ENCODE data around the gene ADD1.
A peak's percentile ranks its signal among the peaks of the same experiment; 100 is the strongest.

Gene ADD1

DNA sequence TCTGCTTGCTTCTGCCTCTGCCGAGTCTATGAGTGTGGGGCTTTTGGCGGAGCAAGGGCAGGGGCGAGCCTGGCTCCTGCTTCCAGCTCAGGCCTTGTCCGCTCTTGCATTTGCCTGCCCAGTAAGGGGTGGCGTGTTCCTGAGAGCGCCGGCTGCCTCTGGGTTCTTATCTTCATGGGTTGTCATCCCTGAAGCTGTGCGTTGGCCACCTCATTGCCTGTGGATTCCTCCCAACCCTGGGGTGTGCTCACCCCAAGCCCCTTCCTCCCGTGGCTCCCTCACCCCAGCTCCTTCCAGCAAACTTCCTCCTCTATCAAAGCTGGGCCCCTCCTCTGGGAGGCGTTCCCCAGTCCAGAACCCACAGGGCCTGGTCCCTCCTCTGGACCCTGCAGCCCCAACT is 33.3 kb upstream of the ADD1 start:
- no peak overlapping the region for H3K9ac ChIP-seq (ENCODE audit: low read length)

DNA sequence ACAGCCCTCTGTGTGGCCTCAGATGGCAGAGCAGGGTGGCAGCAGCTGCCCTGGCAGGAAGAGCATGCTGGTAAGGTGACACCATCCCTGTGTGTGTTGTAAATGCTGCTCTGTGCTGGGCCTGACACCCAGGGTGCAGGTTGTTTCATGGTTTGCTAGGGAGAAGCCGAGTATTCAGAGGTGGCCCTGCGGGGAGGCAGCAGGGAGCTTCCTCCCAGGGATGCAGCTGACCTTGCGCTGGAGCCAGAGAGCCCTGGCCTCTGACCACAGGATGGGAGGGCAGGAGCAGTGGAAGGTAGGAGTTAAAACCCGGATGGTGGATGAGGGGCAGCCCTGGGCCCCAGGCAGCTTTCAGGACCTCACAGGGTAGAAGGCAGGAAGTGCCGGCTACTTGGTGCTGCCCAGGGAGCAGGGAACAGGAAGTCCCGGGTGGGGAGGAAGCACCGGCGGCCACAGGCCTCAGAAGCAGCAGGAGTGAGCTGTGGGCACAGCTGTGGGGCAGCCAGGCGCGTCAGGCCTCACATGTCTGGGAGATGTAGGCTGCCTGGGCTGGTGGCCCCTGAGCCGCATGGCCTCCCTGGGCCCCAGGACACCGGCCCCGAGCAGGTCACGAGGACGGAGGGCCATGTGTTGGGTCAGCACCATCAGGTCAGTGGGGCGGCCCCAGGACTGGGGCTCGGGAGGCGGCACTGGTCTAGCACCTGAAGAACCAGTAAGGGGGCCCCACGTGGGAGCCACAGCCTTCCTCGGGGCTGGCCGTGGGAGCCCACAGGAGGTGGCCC is 31.6 kb upstream of the ADD1 start:
- peak overlapping the region; percentile 29 for H3K9ac ChIP-seq (ENCODE audit: low read length)
- H3K36me3 ChIP-seq (ENCODE audit: control insufficient read depth, insufficient read depth, low read length) = no peaks in the 10 kb centered on the region
- H3K27me3 ChIP-seq (ENCODE audit: control insufficient read depth, insufficient read depth, low read length) = no peaks in the 10 kb centered on the region
- H3K4me1 ChIP-seq (ENCODE audit: control insufficient read depth, insufficient read depth, low read length) = peaks cover 5% of the 10 kb centered on the region
- H3K4me3 ChIP-seq (ENCODE audit: low read length) = peak overlapping the region; percentile 45
- H3K27ac ChIP-seq (ENCODE audit: low read depth, low read length) = peak overlapping the region; percentile 47

More for the DNA sequence above, 33.3 kb upstream of the ADD1 start:
- no peak overlapping the region for H3K4me3 ChIP-seq (ENCODE audit: low read length)
- H3K4me1 ChIP-seq (ENCODE audit: control insufficient read depth, insufficient read depth, low read length) = peaks cover 9% of the 10 kb centered on the region
- no peaks in the 10 kb centered on the region for H3K36me3 ChIP-seq (ENCODE audit: control insufficient read depth, insufficient read depth, low read length)
- H3K27ac ChIP-seq (ENCODE audit: low read depth, low read length) = no peak overlapping the region
- H3K27me3 ChIP-seq (ENCODE audit: control insufficient read depth, insufficient read depth, low read length) = no peaks in the 10 kb centered on the region

DNA sequence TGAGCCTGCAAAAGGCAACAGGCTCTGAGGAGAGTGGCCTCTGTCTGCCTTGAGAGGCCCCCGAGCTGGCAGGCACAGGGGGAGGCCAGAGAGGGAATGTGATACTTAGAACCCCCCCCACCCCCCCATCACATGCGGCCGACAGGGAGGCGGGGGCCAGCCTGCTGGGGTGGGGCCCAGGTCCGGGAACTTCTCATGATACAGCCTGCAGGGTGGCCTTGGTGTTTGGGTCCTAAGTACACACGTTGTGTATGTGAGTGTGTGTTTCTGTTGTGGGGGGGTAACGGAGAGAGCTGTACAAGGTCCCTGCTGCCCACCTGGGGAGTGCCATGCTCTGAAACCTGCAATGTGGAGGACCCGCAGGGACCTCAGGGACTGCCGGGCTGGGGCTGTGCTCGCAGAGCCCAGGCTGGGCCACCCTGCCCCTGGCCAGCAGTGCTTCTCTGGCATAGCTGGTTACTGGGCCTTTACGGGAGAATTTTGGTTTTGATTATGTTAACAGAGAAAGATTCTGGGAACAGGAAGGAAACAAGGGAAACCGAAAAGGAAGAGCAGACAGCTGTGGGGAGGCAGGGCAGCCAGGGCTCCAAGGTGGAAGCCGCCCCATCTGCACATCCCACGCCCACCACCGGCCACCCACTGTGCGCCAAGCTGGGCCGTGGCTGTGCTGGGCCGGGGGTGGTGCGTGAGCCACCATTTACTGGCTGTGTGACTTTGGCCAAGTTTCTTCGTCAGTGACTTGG is 30.9 kb upstream of the ADD1 start:
- no peaks in the 10 kb centered on the region for H3K27me3 ChIP-seq (ENCODE audit: control insufficient read depth, insufficient read depth, low read length)
- no peaks in the 10 kb centered on the region for H3K36me3 ChIP-seq (ENCODE audit: control insufficient read depth, insufficient read depth, low read length)
- H3K4me1 ChIP-seq (ENCODE audit: control insufficient read depth, insufficient read depth, low read length) = no peaks in the 10 kb centered on the region
- H3K4me3 ChIP-seq (ENCODE audit: low read length) = peak overlapping the region; percentile 49
- peak overlapping the region; percentile 47 for H3K27ac ChIP-seq (ENCODE audit: low read depth, low read length)
- H3K9ac ChIP-seq (ENCODE audit: low read length) = peak overlapping the region; percentile 19

DNA sequence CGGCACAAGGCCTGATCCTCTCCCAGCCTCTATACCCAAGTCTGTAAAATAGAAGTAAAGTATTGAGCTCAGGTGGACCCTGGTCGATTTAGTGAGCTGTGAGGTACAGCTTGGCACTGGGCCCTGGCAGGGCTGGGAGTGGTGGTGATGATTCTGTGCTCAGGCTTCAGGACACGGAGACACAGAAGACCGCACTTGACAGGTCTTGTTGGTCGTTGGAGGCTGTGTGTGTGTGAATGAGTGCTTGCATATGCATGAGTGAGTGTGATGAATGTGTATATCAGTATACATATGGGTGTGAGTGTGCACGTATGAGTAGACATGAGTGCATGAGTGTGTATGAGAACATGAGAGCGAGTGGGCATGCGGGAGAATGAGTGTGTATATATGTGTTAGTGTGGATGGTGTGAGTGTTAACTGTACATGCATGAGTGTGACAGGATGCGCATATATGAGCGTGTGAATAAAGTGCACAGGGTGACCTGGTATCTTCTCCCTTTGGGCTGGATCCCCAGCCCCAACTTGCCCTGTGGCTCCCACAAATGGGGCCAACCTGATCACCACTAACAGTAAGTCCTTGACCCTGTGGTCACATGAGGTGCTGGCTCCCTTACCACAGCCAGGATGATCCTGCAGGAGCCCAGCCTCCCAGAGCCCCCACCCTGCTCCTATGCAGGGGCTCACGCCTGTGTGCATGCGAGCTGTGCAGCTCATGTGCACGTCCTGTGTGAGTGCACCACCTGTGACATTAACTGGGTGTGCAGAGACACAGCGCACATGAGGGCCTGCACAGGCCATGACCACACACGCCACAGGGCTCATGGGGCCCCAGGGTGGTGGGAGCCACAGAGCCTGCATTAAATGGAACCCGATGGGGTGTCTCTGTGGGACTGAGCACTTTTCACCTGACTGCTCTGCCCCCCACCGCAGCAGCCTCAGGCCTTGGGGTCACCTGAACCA is 29.9 kb upstream of the ADD1 start:
- H3K4me1 ChIP-seq (ENCODE audit: control insufficient read depth, insufficient read depth, low read length) = no peaks in the 10 kb centered on the region
- peak overlapping the region; percentile 49 for H3K4me3 ChIP-seq (ENCODE audit: low read length)
- no peak overlapping the region for H3K27ac ChIP-seq (ENCODE audit: low read depth, low read length)
- no peaks in the 10 kb centered on the region for H3K27me3 ChIP-seq (ENCODE audit: control insufficient read depth, insufficient read depth, low read length)
- no peak overlapping the region for H3K9ac ChIP-seq (ENCODE audit: low read length)
- no peaks in the 10 kb centered on the region for H3K36me3 ChIP-seq (ENCODE audit: control insufficient read depth, insufficient read depth, low read length)

- Histone ChIP-seq H3K27ac (ENCODE audit: low read depth, low read length) (no peak overlapping the region), H3K4me3 (ENCODE audit: low read length) (no peak overlapping the region), H3K27me3 (ENCODE audit: control insufficient read depth, insufficient read depth, low read length) (no peaks in the 10 kb centered on the region), H3K36me3 (ENCODE audit: control insufficient read depth, insufficient read depth, low read length) (no peaks in the 10 kb centered on the region), H3K4me1 (ENCODE audit: control insufficient read depth, insufficient read depth, low read length) (no peaks in the 10 kb centered on the region), H3K9ac (ENCODE audit: low read length) (no peak overlapping the region)
These were observed 28.9 kb upstream of the ADD1 start for GRCh38 chr4:2814627-2815270.

- Histone ChIP-seq H3K27me3 (ENCODE audit: control insufficient read depth, insufficient read depth, low read length) (no peaks in the 10 kb centered on the region), H3K4me1 (ENCODE audit: control insufficient read depth, insufficient read depth, low read length) (no peaks in the 10 kb centered on the region), H3K27ac (ENCODE audit: low read depth, low read length) (no peak overlapping the region), H3K4me3 (ENCODE audit: low read length) (no peak overlapping the region), H3K36me3 (ENCODE audit: control insufficient read depth, insufficient read depth, low read length) (no peaks in the 10 kb centered on the region), H3K9ac (ENCODE audit: low read length) (no peak overlapping the region)
These were observed 27.2 kb upstream of the ADD1 start for GRCh38 chr4:2816401-2816954.

- Histone ChIP-seq H3K27ac (ENCODE audit: low read depth, low read length) (no peak overlapping the region), H3K27me3 (ENCODE audit: control insufficient read depth, insufficient read depth, low read length) (no peaks in the 10 kb centered on the region), H3K9ac (ENCODE audit: low read length) (no peak overlapping the region), H3K4me3 (ENCODE audit: low read length) (peak overlapping the region; percentile 63), H3K4me1 (ENCODE audit: control insufficient read depth, insufficient read depth, low read length) (no peaks in the 10 kb centered on the region), H3K36me3 (ENCODE audit: control insufficient read depth, insufficient read depth, low read length) (no peaks in the 10 kb centered on the region)
These were observed 26.5 kb upstream of the ADD1 start for GRCh38 chr4:2817137-2817536.

- Histone ChIP-seq H3K27me3 (ENCODE audit: control insufficient read depth, insufficient read depth, low read length) (no peaks in the 10 kb centered on the region), H3K9ac (ENCODE audit: low read length) (no peak overlapping the region), H3K4me3 (ENCODE audit: low read length) (peak overlapping the region; percentile 63), H3K27ac (ENCODE audit: low read depth, low read length) (no peak overlapping the region), H3K4me1 (ENCODE audit: control insufficient read depth, insufficient read depth, low read length) (no peaks in the 10 kb centered on the region), H3K36me3 (ENCODE audit: control insufficient read depth, insufficient read depth, low read length) (no peaks in the 10 kb centered on the region)
These were observed 25.8 kb upstream of the ADD1 start for GRCh38 chr4:2817701-2818350.

- Histone ChIP-seq H3K4me3 (ENCODE audit: low read length) (peak overlapping the region; percentile 48), H3K4me1 (ENCODE audit: control insufficient read depth, insufficient read depth, low read length) (no peaks in the 10 kb centered on the region), H3K36me3 (ENCODE audit: control insufficient read depth, insufficient read depth, low read length) (no peaks in the 10 kb centered on the region), H3K27me3 (ENCODE audit: control insufficient read depth, insufficient read depth, low read length) (no peaks in the 10 kb centered on the region), H3K9ac (ENCODE audit: low read length) (no peak overlapping the region), H3K27ac (ENCODE audit: low read depth, low read length) (no peak overlapping the region)
These were observed 25.2 kb upstream of the ADD1 start for GRCh38 chr4:2818351-2818939.

DNA sequence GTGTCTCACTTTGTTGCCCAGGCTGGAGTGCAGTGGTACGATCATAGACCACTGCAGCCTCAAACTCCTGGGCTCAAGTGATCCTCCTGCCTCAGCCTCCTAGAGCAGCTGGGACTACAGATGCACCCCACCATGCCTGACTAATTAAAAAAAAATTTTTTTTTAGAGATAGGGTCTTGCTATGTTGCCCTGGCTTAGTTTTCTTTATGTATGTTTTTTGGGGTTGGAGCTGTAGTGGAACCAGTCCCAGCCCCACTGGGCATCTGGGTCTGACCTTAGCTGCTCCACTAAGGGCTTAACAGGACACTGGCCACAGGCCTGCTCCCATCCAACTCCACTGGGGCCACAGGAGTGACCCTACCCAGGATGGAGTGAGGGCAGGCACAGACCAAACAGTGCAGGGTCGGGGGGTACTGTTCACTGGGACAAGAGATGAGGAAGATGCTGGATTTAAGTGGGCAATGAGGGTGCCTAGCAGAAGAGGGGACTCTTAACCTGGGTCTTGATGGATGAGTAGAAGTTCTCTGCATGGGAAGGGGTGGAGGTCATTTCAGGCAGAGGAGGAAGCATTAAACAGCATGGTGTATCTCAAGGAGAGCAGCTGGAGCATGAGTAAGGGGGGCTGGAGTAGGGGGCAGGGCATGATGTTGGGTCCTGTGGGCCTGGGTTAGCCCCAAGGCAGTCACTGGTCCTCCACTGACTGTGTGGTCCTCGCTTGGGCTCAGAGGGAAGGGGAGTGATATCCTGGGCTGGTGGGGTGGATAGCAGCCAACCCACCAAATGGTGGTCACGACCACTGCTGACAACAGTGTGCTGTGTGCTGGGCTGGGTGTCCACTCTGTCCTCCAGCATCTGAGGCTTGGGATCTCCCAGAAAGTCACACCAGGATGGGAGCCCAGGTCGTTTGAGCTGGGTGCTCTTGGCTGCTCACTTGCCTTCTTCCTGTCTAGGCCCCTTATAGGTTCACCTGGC is 24.1 kb upstream of the ADD1 start:
- peaks cover 4% of the 10 kb centered on the region for H3K36me3 ChIP-seq (ENCODE audit: control insufficient read depth, insufficient read depth, low read length)
- no peak overlapping the region for H3K9ac ChIP-seq (ENCODE audit: low read length)
- H3K4me3 ChIP-seq (ENCODE audit: low read length) = no peak overlapping the region
- H3K4me1 ChIP-seq (ENCODE audit: control insufficient read depth, insufficient read depth, low read length) = no peaks in the 10 kb centered on the region
- H3K27me3 ChIP-seq (ENCODE audit: control insufficient read depth, insufficient read depth, low read length) = no peaks in the 10 kb centered on the region
- no peak overlapping the region for H3K27ac ChIP-seq (ENCODE audit: low read depth, low read length)
